ENCODE measurements around the gene RTN4RL2. TPM values are rescaled to one million over a fixed set of nuclear protein-coding genes. Genes with fewer than 3 reads are reported as not detected.

The RTN4RL2 gene
- total RNA-seq, 1 experiment from 2014 or later, result 15.5 TPM

DNA sequence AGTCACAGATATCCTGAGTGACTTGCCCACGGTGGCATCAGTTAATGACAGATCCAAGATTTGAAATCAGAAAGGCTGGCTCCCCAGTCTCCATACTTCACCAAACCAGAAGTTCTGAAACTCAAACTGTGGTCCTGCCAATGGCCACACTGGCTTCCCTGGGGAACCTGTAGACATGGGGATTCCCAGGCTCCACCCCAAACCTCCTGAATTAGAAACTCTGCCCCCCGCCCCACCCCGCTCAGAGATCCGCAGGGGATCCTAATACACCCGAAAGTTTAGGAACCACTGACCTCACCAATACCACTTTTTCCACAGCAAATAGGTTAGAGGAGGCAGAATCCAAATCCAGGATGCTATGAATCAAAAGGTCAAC, 15.3 kb downstream of the RTN4RL2 start (continued):
- TF ChIP-seq, protein P1, sequence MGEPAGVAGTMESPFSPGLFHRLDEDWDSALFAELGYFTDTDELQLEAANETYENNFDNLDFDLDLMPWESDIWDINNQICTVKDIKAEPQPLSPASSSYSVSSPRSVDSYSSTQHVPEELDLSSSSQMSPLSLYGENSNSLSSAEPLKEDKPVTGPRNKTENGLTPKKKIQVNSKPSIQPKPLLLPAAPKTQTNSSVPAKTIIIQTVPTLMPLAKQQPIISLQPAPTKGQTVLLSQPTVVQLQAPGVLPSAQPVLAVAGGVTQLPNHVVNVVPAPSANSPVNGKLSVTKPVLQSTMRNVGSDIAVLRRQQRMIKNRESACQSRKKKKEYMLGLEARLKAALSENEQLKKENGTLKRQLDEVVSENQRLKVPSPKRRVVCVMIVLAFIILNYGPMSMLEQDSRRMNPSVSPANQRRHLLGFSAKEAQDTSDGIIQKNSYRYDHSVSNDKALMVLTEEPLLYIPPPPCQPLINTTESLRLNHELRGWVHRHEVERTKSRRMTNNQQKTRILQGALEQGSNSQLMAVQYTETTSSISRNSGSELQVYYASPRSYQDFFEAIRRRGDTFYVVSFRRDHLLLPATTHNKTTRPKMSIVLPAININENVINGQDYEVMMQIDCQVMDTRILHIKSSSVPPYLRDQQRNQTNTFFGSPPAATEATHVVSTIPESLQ (CRISPR knock-in tag; IDR thresholded peaks at IDR 0.05), result no peak
- TF ChIP-seq ZNF232 (CRISPR knock-in tag; IDR thresholded peaks at IDR 0.05) (no peak), NR3C1 (CRISPR knock-in tag; conservative IDR thresholded peaks at IDR 0.05; ENCODE audit: low read depth) (no peak), ZNF121 (CRISPR knock-in tag; IDR thresholded peaks at IDR 0.05) (no peak), ZNF138 (CRISPR knock-in tag; conservative IDR thresholded peaks at IDR 0.05) (no peak)
- TF ChIP-seq, protein P2, sequence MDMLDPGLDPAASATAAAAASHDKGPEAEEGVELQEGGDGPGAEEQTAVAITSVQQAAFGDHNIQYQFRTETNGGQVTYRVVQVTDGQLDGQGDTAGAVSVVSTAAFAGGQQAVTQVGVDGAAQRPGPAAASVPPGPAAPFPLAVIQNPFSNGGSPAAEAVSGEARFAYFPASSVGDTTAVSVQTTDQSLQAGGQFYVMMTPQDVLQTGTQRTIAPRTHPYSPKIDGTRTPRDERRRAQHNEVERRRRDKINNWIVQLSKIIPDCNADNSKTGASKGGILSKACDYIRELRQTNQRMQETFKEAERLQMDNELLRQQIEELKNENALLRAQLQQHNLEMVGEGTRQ (CRISPR knock-in tag; IDR thresholded peaks at IDR 0.05), result no peak
- TF ChIP-seq, protein P3, sequence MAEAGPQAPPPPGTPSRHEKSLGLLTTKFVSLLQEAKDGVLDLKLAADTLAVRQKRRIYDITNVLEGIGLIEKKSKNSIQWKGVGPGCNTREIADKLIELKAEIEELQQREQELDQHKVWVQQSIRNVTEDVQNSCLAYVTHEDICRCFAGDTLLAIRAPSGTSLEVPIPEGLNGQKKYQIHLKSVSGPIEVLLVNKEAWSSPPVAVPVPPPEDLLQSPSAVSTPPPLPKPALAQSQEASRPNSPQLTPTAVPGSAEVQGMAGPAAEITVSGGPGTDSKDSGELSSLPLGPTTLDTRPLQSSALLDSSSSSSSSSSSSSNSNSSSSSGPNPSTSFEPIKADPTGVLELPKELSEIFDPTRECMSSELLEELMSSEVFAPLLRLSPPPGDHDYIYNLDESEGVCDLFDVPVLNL (CRISPR knock-in tag; IDR thresholded peaks at IDR 0.05; ENCODE audit: borderline replicate concordance, low read depth), result no peak

DNA sequence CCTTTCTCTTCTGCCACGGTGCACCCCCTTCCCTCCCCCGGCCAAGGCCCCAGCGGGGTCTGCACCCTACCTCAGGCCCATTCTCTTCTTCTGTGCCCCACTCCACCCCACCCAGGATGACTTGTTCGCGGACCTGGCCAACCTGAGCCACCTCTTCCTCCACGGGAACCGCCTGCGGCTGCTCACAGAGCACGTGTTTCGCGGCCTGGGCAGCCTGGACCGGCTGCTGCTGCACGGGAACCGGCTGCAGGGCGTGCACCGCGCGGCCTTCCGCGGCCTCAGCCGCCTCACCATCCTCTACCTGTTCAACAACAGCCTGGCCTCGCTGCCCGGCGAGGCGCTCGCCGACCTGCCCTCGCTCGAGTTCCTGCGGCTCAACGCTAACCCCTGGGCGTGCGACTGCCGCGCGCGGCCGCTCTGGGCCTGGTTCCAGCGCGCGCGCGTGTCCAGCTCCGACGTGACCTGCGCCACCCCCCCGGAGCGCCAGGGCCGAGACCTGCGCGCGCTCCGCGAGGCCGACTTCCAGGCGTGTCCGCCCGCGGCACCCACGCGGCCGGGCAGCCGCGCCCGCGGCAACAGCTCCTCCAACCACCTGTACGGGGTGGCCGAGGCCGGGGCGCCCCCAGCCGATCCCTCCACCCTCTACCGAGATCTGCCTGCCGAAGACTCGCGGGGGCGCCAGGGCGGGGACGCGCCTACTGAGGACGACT, 15.9 kb downstream of the RTN4RL2 start:
- ATAC-seq (peak; percentile 15), DNase-seq (ENCODE audit: low spot score) (peak; percentile 66)
- Mint-ChIP-seq H3K9me3 (no peaks in the 10 kb centered on the region), H3K27ac (no peak overlapping the region), H3K4me1 (peaks cover 60% of the 10 kb centered on the region), H3K4me3 (peak overlapping the region; percentile 69), H3K27me3 (ENCODE audit: low read depth) (peaks cover 61% of the 10 kb centered on the region), H3K36me3 (peaks cover 4% of the 10 kb centered on the region)
- ChIA-PET CTCF (interaction anchor here (0.6 to 9.7 kb wide), 20 partner anchors 9 to 1195 kb away, joined by 3 to 260 read pairs (median 6); partner anchors contain the start of genes RTN4RL2, SLC43A1 and SLC43A3), POLR2A (interaction anchor here (0.6 to 2.5 kb wide), 4 partner anchors 19 to 81 kb away, joined by 3 to 12 read pairs (median 6); no protein-coding TSS in a partner anchor)
- TF ChIP-seq GTF2I (CRISPR knock-in tag; conservative IDR thresholded peaks at IDR 0.05) (no peak), JUN (CRISPR knock-in tag; IDR thresholded peaks at IDR 0.05) (peak; percentile 74; the same call in 1 of the 2 replicates), ZNF138 (CRISPR knock-in tag; conservative IDR thresholded peaks at IDR 0.05) (no peak), FOXP1 (CRISPR knock-in tag; IDR thresholded peaks at IDR 0.05; ENCODE audit: borderline replicate concordance) (peak; percentile 87), CREM (CRISPR knock-in tag; IDR thresholded peaks at IDR 0.05) (0 out of 2 replicates have a peak, but pooled peaks have one; percentile 43), ETV6 (CRISPR knock-in tag; IDR thresholded peaks at IDR 0.05) (no peak), TCF7 (CRISPR knock-in tag; IDR thresholded peaks at IDR 0.05; ENCODE audit: low read depth) (peak; percentile 22; the same call in 1 of the 2 replicates), NFYB (CRISPR knock-in tag; conservative IDR thresholded peaks at IDR 0.05; ENCODE audit: low read depth) (no peak; the same call in 1 of the 2 replicates), NFATC4 (CRISPR knock-in tag; IDR thresholded peaks at IDR 0.05) (no peak), TEAD4 (CRISPR knock-in tag; IDR thresholded peaks at IDR 0.05) (peak; percentile 79; the same call in 1 of the 2 replicates), SMAD4 (CRISPR knock-in tag; IDR thresholded peaks at IDR 0.05) (peak; percentile 76), EMX1 (CRISPR knock-in tag; IDR thresholded peaks at IDR 0.05) (0 out of 2 replicates have a peak, but pooled peaks have one; percentile 6)
- TF ChIP-seq, protein P4, sequence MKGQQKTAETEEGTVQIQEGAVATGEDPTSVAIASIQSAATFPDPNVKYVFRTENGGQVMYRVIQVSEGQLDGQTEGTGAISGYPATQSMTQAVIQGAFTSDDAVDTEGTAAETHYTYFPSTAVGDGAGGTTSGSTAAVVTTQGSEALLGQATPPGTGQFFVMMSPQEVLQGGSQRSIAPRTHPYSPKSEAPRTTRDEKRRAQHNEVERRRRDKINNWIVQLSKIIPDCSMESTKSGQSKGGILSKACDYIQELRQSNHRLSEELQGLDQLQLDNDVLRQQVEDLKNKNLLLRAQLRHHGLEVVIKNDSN (CRISPR knock-in tag; IDR thresholded peaks at IDR 0.05), result peak; percentile 65; the same call in 1 of the 2 replicates
- TF ChIP-seq, protein P5, sequence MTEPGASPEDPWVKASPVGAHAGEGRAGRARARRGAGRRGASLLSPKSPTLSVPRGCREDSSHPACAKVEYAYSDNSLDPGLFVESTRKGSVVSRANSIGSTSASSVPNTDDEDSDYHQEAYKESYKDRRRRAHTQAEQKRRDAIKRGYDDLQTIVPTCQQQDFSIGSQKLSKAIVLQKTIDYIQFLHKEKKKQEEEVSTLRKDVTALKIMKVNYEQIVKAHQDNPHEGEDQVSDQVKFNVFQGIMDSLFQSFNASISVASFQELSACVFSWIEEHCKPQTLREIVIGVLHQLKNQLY (CRISPR knock-in tag; IDR thresholded peaks at IDR 0.05), result no peak
- TF ChIP-seq, protein P6, sequence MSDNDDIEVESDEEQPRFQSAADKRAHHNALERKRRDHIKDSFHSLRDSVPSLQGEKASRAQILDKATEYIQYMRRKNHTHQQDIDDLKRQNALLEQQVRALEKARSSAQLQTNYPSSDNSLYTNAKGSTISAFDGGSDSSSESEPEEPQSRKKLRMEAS (CRISPR knock-in tag; IDR thresholded peaks at IDR 0.05), result peak; percentile 95
- TF ChIP-seq, protein P3 (CRISPR knock-in tag; IDR thresholded peaks at IDR 0.05; ENCODE audit: borderline replicate concordance, low read depth), result no peak
- TF ChIP-seq, protein P7, sequence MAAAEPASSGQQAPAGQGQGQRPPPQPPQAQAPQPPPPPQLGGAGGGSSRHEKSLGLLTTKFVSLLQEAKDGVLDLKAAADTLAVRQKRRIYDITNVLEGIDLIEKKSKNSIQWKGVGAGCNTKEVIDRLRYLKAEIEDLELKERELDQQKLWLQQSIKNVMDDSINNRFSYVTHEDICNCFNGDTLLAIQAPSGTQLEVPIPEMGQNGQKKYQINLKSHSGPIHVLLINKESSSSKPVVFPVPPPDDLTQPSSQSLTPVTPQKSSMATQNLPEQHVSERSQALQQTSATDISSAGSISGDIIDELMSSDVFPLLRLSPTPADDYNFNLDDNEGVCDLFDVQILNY (CRISPR knock-in tag; IDR thresholded peaks at IDR 0.05), result 0 out of 2 replicates have a peak, but pooled peaks have one; percentile 9

Measured in WTC11 (cell line).